ENCODE data around the gene LSAMP.
"Not testable (repeated sequence)": the region's sequence is repeated elsewhere in the genome, so short reads cannot be mapped to it uniquely, and the experiment has no call there.

LSAMP gene

GRCh38 chr3:115862099-115862498, 583.2 kb downstream of the LSAMP start:
- no peak for DNase-seq

GRCh38 chr3:115861166-115861733, 584.0 kb downstream of the LSAMP start:
- DNase-seq: no peak

DNA sequence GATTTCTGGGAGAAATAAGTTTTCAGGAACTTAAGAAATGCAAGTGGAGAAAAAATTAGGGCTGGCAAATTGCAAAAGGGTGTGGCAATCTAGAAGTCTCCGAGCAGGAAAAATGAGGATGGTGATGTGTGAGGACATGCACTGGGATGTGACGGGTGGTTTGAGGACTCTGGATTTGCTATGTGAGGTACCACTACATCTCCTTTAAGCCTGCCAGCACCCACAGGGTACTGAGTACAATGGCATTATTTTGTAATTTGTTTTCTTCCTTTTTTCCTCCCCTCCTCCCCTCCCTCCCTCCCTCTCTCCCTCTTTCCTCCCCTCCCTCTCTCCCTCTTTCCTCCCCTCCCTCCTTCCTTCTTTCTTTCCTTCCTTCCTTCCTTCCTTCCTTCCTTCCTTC, 584.5 kb downstream of the LSAMP start:
- no peak for DNase-seq

- no peak for DNase-seq
These were observed 586.1 kb downstream of the LSAMP start for GRCh38 chr3:115859002-115859807.

GRCh38 chr3:115857518-115858136, 587.7 kb downstream of the LSAMP start:
- no peak for DNase-seq

DNA sequence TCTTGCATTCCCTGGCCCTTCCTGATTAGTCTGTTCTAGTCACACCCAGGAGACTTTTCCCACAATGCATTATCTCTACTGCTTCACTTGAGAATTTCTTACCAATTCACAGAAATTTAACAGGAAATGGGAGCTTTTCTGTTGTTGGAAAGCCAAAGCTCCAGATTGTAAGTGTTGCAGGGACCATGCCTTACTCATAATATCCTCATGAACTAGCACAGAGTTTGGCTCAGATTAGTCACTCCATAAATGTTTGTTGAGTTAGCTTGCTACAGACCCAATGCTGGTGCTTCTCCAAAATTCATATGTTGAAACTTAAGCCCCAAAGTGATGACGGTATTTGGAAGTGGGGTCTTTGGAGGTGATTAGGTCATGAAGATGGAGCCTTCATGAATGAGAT, 589.4 kb downstream of the LSAMP start:
- DNase-seq: no peak

DNA sequence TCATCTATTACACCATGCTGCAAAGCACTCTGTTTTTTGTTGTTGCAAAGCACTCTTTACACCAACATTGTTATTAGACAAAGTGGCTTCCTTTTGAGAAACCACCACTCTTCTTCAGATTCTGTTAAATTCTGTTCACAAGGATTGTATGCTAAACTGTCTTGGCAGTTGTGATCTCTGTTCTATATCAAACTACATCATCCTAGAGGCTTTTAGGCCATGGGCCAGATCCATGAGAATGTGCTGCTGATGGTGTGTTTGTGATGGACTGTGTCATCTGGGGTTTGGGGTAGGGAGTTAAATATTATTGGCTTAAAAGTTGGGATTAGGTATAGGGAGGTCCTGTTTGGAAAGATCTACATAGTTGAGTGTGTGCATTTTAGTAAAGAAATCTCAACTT, 592.2 kb downstream of the LSAMP start:
- no peak for DNase-seq

DNA sequence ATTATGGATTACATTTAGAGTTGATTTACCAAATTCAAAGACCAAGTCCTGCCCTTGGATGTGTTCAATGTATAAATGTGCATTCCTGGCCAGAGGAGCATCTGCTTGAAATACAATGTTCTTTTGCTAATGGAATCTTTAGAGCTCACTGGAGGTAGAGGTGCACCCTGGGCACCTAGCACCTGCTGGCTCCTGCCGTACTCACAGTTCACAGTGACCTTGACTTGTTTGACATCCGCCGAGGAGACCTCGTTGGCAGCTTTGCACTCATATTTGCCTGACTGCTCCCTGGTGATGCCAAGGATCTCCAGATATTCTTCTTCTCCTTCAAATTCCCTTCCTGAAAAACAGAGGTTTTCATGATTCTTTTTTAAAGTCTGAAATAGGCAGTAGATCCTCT, 593.0 kb downstream of the LSAMP start:
- no peak for DNase-seq

- DNase-seq: no peak
These were observed 593.7 kb downstream of the LSAMP start for GRCh38 chr3:115851571-115851970.

- DNase-seq: no peak
These were observed 596.6 kb downstream of the LSAMP start for GRCh38 chr3:115848641-115849040.

- no peak for DNase-seq
These were observed 599.3 kb downstream of the LSAMP start for GRCh38 chr3:115845986-115846385.

GRCh38 chr3:115844729-115845128, 600.6 kb downstream of the LSAMP start:
- not testable (repeated sequence) for DNase-seq

DNA sequence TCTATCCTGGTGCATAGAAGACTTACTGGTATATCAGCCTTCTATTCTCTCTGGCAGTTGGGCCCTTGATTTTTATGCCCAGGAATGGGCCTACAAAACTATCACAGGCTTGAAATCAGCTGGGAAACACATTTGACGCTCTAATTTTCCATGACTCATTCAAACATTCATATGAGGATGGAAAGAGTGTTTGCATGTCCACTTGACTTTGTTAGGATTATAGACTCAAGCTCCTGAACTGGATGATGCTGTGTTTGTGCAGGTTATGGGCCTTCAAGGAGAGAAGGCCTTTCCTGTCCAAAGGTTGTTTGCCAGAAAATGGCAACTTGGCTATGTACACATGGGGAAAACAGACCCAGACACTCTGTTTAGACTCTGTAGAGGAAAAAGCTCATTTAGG, 602.1 kb downstream of the LSAMP start:
- DNase-seq: no peak

GRCh38 chr3:115839246-115839645, 606.0 kb downstream of the LSAMP start:
- DNase-seq: no peak

GRCh38 chr3:115838786-115839185, 606.5 kb downstream of the LSAMP start:
- DNase-seq: no peak

DNA sequence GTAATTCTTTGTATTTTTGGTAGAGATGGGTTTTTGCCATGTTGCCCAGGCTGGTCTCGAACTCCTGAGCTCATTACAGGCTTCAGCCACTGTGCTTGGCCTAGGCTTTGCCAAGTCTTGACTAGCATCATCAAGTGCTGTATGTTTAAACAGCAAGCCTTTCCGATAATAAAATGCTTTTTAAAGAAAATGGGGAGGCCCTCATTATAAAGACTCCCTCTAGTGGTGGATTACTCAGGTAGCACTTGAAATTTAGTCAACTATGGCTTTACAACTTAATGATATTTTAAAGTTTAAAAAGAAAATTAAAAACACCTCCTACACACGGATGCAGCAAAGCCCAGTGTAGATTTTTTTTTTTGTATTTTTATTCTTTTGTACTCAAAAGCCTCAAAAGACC, 608.3 kb downstream of the LSAMP start:
- DNase-seq: no peak

DNA sequence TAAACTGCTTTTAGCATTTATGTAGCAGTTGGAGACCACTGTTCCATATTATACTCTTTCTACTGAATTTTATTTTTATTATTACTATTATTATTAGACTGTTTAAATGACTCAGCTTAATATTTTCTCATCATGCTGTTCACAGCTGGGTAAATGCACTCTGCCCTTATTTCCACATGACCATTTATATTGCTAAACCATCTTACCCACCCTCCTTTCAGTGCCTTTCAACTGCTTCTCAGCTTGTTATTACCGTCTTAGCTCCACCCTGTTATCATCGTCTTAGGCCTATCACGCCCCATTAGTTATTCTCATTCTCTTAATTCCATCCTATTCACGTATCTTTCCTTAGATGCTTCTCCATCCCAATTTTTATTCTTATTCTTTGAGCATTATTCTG, 609.3 kb downstream of the LSAMP start:
- DNase-seq: no peak

DNA sequence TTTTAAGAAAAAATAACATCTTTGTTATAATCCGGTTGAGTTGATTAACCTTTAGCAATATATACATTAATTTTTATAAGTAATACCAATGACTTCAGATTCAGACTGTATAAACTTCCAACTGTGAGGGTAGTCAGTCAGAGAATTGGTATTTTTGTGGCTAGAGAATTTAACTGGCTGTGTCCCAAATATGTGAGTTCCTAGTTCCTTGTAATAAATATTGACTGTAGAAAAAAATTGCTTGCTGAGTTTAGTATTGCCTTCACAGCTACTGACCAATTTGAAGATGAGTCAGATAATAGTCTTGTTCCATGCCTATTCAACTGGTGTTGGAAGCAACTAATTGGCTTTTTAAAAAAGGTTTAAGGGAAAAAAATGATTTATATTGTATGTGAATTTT, 611.2 kb downstream of the LSAMP start:
- DNase-seq: no peak

DNA sequence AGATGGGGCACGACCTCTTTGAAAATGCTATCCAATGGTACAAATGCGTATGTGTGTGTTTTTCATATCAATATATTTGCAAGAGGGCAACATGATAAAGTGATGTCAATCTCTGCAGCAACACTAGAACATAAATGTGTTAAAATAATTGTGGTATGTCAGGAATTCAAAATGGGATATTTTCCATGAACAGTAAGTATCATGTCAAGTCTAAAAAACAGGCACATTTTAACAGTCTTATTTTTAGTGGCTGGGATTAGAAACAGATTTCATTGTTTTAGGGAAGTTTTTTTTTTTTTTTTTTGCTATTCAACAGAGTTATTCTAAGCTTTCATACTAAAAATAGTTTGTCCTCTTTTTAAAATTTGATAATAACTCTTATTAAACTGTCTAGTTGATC, 612.2 kb downstream of the LSAMP start:
- DNase-seq: no peak

GRCh38 chr3:115832265-115832664, 613.0 kb downstream of the LSAMP start:
- DNase-seq: no peak

DNA sequence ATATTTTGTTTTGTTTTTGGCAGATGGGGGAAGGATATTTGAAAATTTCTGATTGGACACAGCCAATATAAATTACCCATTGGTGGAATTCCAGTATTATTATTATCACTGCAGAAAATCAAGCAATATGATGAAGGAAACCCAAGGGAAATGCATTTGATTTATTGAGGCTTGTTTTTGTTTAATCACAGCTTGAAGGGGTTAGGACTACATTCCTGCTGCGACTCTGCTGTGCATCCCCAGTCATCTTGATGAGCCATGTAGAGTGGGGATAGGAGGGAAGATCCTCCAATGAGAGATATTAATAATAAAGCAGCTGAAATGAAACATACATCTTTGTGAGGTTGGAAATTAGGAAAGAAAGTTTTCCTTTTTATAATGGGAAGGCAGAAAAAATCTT, 613.4 kb downstream of the LSAMP start:
- no peak for DNase-seq

GRCh38 chr3:115830764-115831395, 614.4 kb downstream of the LSAMP start:
- DNase-seq: no peak

GRCh38 chr3:115828401-115828800, 616.9 kb downstream of the LSAMP start:
- no peak for DNase-seq

DNA sequence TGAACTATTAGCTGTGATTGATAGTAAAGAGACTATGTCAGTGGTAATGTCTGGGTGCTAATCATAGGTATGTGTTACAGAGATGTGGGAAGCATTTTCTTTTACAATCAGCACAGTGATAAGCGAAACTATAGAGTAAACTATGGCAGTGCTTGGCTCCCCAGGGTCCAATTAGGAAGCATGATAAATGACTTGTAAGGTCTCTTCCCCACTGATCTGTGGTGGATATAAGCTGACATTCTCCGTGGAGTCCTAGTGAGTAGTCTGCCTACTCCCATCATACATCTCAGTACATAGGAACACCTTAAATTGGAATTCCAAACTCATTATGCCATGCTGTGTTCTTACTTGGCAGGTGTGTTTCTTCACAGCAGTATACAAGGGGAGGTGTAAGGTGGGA, 617.8 kb downstream of the LSAMP start:
- no peak for DNase-seq
